HG03442 (cell line): ENCODE measurements around the gene TRAFD1.
"Not testable (repeated sequence)": the region's sequence is repeated elsewhere in the genome, so short reads cannot be mapped to it uniquely, and the experiment has no call there.

Experiments used
- ATAC-seq: cut with Tn5 transposase; IDR thresholded peaks from one replicate; pipeline ENCODE4 v1.9.1; 2021; ENCODE audit warnings: mild to moderate bottlenecking, moderate library complexity; ENCODE audit not compliant: unreplicated experiment

The TRAFD1 gene

GRCh38 chr12:112125250-112125999 lies at the start of gene TRAFD1:
Gene TRAFD1 (plus strand): TSS chr12:112125560. CDS start chr12:112130523, 4,963 bp downstream.
- peak; percentile 95 for ATAC-seq

GRCh38 chr12:112087055-112087850 lies 38.1 kb upstream of the TRAFD1 start:
- no peak for ATAC-seq

GRCh38 chr12:112087851-112088250 lies 37.5 kb upstream of the TRAFD1 start:
- ATAC-seq, result no peak

- no peak for ATAC-seq
Observed at GRCh38 chr12:112091563-112091962, 33.8 kb upstream of the TRAFD1 start.

- no peak for ATAC-seq
Observed at GRCh38 chr12:112096070-112096469, 29.3 kb upstream of the TRAFD1 start.

GRCh38 chr12:112096667-112097066 lies 28.7 kb upstream of the TRAFD1 start:
- ATAC-seq, result no peak

GRCh38 chr12:112097641-112098040 lies 27.7 kb upstream of the TRAFD1 start:
- ATAC-seq, result no peak

- ATAC-seq, result not testable (repeated sequence)
Observed at GRCh38 chr12:112100500-112100899, 24.9 kb upstream of the TRAFD1 start.

- ATAC-seq, result no peak
Observed at GRCh38 chr12:112102127-112102526, 23.2 kb upstream of the TRAFD1 start.

- not testable (repeated sequence) for ATAC-seq
Observed at GRCh38 chr12:112102746-112103145, 22.6 kb upstream of the TRAFD1 start.

- no peak for ATAC-seq
Observed at GRCh38 chr12:112103758-112104503, 21.4 kb upstream of the TRAFD1 start.

GRCh38 chr12:112105891-112106290 lies 19.5 kb upstream of the TRAFD1 start:
- ATAC-seq, result no peak

- no peak for ATAC-seq
Observed at GRCh38 chr12:112107306-112108201, 17.8 kb upstream of the TRAFD1 start.

- peak; percentile 64 for ATAC-seq
Observed at GRCh38 chr12:112108202-112109079, 16.9 kb upstream of the TRAFD1 start, which contains the start of gene NAA25. Gene NAA25 (minus strand): TSS chr12:112108783. CDS start chr12:112108773, 10 bp downstream.

- ATAC-seq, result not testable (repeated sequence)
Observed at GRCh38 chr12:112110787-112111662, 14.3 kb upstream of the TRAFD1 start.

- ATAC-seq, result no peak
Observed at GRCh38 chr12:112111931-112112330, 13.4 kb upstream of the TRAFD1 start.

GRCh38 chr12:112112409-112113133 lies 12.8 kb upstream of the TRAFD1 start:
- ATAC-seq, result no peak
